HG03196 (cell line): ENCODE results near the gene SEMA3G.

Source experiments
- ATAC-seq: cut with Tn5 transposase; IDR thresholded peaks from one replicate; pipeline ENCODE4 v1.9.1; 2021; ENCODE audit not compliant: unreplicated experiment

Gene SEMA3G

DNA sequence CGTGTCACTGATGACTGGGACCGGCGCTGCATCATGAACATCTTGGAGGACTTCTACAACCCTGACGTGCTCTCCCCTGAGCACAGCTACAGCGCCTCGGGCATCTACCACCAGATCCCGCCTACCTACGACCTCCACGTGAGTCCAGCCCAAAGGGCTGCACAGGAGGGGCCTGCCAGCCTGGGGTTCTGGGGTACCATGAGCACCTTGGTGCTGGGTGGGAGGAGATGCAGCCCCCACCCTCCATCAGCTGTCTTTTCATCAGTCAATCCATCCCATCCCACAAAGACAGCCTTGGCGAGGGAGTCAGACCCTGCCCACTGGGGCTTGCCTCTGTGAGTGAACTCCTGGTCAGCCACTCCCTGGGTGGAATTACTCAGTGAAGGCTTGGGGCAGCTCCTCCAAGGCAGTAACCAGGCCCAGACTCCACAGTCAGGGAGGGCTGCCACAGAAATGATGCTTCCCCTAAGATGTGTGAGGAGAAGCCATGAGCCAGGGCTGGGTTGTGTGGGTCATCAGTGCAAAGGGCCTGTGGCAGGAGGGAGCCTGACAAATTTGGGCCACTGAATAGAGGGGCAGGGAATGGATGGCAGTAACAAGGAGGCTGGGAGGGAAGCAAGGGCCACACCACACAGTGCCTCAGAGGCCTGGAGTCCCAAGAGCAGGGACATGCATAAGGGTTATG is 47.9 kb downstream of the SEMA3G start:
- ATAC-seq: no peak

DNA sequence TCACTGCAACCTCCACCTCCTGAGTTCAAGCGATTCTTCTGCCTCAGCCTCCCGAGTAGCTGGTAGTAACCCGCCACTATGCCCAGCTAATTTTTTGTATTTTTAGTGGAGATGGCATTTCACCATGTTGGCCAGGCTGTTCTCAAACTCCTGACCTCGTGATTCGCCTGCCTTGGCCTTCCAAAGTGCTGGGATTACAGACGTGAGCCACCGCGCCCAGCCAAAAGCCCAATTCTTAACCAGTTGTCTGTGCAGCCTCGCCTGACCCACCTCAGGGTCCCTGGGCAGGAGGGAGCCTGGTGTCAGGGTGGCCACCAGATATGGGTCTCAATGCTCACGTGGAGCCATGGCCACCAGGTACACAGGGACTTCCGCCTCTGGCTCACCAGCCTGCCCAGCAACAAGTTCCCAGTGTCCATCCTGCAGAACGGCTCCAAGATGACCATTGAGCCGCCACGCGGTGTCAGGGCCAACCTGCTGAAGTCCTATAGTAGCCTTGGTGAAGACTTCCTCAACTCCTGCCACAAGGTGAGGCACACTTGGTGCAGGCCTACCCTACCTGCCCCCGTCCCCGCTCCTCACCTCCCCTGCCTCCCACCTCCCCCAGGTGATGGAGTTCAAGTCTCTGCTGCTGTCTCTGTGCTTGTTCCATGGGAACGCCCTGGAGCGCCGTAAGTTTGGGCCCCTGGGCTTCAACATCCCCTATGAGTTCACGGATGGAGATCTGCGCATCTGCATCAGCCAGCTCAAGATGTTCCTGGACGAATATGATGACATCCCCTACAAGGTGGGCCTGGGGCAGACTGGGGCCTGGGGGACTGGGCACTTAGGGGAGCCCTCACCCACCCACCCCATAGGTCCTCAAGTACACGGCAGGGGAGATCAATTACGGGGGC is 48.6 kb downstream of the SEMA3G start:
- no peak for ATAC-seq

- ATAC-seq: no peak
These were observed 49.4 kb downstream of the SEMA3G start for GRCh38 chr3:52395503-52395865.

GRCh38 chr3:52394751-52395502 is 50.0 kb downstream of the SEMA3G start:
- ATAC-seq: no peak

DNA sequence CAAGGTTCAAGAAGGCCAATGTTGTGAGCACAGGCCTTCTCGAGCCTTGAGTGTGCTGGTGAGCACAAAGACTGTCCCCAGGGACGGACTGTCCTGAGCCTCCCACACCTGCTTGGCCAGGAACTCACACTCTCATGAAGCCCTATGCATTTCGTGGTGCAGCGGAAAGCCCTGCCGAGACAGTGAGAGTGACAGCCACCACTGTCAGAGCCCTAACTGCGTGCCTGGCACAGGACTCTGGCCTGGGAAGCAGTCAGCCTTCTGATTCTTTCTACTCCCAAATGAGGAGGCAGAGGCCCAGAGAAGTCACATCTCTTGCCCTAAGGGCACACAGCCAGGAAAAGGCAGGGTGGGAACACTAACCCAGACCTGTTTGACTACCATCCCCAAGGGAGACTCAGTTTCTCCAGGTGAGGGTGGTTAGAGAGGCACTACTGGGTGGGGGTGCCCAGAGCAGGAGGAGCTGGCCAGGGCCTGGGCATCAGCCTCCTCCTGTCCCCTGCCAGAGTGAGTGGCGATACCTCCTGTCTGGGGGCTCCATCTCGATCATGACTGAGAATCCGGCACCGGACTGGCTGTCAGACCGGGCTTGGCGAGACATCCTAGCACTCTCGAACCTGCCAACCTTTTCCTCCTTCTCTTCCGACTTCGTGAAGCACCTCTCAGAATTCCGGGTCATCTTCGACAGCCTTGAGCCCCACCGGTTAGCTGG is 50.8 kb downstream of the SEMA3G start:
- no peak for ATAC-seq

- no peak for ATAC-seq
These were observed 51.6 kb downstream of the SEMA3G start for GRCh38 chr3:52393131-52393807.

DNA sequence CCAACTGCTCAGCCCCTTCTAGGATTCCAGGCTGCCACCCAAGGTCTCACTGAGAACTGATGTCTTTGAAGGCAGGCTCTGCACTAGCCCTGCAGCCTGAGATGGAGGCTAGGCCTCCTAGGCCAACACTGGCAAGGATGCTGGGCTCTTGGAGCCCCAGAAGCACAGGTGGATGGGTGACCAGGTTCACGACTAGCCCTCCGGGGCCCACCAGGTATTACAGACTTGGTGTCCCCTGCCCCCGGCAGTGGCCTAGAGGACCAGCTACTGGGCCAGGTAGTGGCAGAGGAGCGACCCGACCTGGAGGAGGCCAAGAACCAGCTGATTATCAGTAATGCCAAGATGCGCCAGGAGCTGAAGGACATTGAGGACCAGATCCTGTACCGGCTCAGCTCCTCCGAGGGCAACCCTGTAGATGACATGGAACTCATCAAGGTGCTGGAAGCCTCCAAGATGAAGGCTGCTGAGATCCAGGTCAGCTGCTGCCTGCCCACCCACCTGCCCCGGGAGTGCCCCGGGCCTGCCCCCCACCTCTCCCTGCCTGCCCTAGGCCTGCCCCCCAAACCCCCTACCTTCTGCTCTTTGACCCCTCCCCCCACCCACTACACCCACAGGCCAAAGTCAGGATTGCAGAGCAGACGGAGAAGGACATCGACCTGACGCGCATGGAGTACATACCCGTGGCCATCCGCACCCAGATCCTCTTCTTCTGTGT is 52.5 kb downstream of the SEMA3G start:
- ATAC-seq: no peak

DNA sequence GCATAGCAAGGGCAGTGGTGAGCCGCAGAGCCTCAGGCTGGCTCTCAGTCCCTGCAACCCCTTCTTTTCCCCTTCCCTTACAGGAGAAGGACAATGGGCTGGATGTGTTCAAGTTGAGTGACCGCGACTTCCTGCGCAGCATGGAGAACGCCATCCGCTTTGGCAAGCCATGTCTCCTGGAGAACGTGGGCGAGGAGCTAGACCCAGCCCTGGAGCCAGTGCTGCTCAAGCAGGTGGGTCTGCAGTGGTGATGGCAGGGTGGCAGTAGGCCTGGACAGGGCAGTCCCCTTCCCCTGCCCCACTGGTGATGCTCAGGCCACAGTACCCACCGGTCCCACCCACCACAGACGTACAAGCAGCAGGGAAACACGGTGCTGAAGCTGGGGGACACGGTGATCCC is 53.8 kb downstream of the SEMA3G start:
- no peak for ATAC-seq

DNA sequence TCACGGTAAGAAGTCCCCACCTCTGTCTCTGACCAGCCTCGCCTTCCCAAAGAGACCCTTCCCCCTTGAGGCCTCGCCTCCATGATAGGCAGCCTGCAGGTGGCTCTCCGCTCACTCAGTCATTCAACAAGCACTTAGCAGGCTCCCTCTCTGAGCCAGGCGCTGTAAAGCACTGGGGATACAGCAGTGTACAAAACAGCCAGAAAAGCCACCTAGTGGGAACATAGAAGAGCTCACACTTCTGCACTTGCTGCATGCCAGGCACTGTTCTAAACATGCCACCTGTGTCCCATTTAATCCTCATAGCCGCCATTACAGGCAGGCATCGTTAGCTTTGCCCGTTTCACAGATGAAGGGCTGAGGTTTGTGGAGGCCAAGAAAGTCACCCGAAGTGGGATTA is 56.0 kb downstream of the SEMA3G start:
- no peak for ATAC-seq

DNA sequence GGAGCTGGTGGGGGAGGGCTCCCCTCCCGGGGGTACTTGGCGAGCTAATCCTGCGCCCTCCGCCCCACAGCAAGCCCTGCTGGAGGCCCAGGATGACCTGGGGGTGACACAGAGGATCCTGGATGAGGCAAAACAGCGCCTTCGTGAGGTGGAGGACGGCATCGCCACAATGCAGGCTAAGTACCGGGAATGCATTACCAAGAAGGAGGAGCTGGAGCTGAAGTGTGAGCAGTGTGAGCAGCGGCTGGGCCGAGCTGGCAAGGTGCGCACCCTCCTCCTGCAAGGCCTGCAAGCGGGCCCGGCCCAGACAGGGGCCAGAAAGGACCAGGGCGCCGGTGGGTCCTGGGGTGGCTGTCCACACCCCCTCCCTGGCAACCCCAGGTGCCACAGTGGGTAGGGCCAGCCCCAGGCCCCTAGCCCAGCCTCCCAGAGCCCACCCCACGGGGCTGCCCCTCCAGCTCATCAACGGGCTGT is 56.5 kb downstream of the SEMA3G start:
- ATAC-seq: no peak

DNA sequence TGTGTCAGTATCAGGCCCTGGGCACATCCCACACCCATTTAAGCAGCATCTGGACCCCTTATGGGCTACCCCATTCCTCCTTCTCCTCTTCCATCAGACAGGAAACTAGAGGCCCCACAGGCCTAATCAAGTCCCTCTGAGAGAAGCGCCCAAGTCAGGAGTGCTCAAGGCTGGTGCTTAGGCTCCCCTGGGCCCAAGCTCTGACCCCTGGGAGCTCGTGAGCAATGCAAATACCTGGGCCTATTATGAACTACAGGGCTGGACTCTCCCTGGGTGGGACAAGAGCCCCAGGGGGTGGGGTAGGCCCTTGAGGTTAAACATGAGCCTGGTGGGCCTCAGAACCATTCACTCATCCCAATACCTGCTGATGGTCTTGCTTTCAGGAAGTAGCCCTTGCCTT is 57.4 kb downstream of the SEMA3G start:
- ATAC-seq: no peak

GRCh38 chr3:52385157-52385556 is 59.7 kb downstream of the SEMA3G start:
- no peak for ATAC-seq

- ATAC-seq: no peak
These were observed 60.7 kb downstream of the SEMA3G start for GRCh38 chr3:52384019-52384761.

DNA sequence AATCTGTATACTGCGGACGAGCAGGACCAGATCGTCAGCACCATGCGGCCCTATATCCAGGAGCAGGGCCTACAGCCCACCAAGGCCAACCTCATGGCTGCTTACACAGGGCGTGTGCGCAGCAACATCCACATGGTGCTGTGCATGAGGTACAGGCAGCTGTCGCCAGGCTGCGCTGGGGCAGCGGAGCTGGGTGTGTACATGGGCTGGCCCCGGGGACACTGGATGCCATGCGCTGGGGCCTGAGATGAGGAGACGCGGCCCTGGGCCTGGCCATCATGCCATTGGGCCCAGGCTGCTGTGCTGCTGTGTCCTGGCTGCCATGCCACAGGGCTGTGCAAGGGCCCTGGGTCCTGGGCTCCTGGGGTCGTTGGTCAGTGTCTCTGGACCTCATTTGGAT is 61.5 kb downstream of the SEMA3G start:
- ATAC-seq: no peak
